K562 (cell line): ENCODE measurements around the gene CPZ. TPM values are rescaled to one million over a fixed set of nuclear protein-coding genes. Genes with fewer than 3 reads are reported as not detected.

ENCODE experiments used
- ATAC-seq: fragments of 200-7000 bp; cut with Tn5 transposase; 3 replicates; pipeline ENCODE4 v1.9.1; 2020; ENCODE audit warnings: moderate library complexity
- BruUV-seq: library from RNA; stranded (reverse); fragments of 400-500 nt; replicated peaks from 2 replicates; lab custom pipeline; 2021; lab: Mats Ljungman, UMichigan
- CTCF ChIA-PET: fragments of 300-600 bp; formaldehyde crosslinking; extraction: SDS; loops from one replicate; lab custom pipeline; 2021; ENCODE audit warnings: low intra/inter-chr PET ratio; lab: Yijun Ruan, JAX
- POLR2A ChIA-PET: fragments of 300-600, 350-650 bp; sonication (Branson Sonifier 250); formaldehyde crosslinking; extraction: SDS; loops from one replicate; lab custom pipeline; 2021; ENCODE audit warnings: antibody characterized with exemption, inconsistent platforms; lab: Yijun Ruan, JAX
- DNase-seq, 4 experiments: peaks; one replicate each; pipeline versions ENCODE4 v3.0.0 to v3.0.0-alpha.2; 2011 to 2018; ENCODE audit warnings: low spot score in 3 of 4, mixed read lengths in 3 of 4; ENCODE audit errors: extremely low read depth in 1 of 4
- FAIRE-seq: peaks from 2 replicates; lab custom pipeline; 2011; peaks lifted over from hg19 to GRCh38; lab: Jason Lieb, UNC
- H2AFZ ChIP-seq: 2 replicates; pipeline ENCODE4 v1.6.0; 2011; ENCODE audit warnings: low read depth, low read length, control low read depth, inconsistent platforms
- H3K27ac ChIP-seq: fragments of 200-600 bp; 3 replicates; pipeline ENCODE4 v1.8.0; 2011; ENCODE audit warnings: low read depth, mild to moderate bottlenecking, control low read depth, inconsistent platforms, low read length, moderate library complexity, mixed read lengths; ENCODE audit errors: extremely low read depth
- H3K27me3 ChIP-seq, 2 experiments: fragments of 300-600 bp in 1 of 2; 2 replicates in 1 of 2; 3 replicates in 1 of 2; pipeline versions ENCODE4 v1.6.0 to v1.8.0; 2011; ENCODE audit warnings: inconsistent platforms in 2 of 2, low read length in 2 of 2, mild to moderate bottlenecking in 1 of 2, mixed read lengths in 1 of 2, moderate library complexity in 1 of 2; ENCODE audit not compliant: control insufficient read depth in 2 of 2, insufficient read depth in 2 of 2
- H3K36me3 ChIP-seq: fragments of 300-600 bp; 3 replicates; pipeline ENCODE4 v1.8.0; 2011; ENCODE audit warnings: mild to moderate bottlenecking, low read length, inconsistent platforms; ENCODE audit not compliant: control insufficient read depth, insufficient read depth
- H3K4me1 ChIP-seq, 2 experiments: fragments of 200-600 bp in 1 of 2; replicated peaks in 1 of 2; 2 replicates in 1 of 2; 3 replicates in 1 of 2; pipeline versions ENCODE4 v1.5.1 to v1.8.0; 2011; ENCODE audit warnings: inconsistent platforms in 2 of 2, low read length in 2 of 2, mild to moderate bottlenecking in 1 of 2, mixed read lengths in 1 of 2, moderate library complexity in 1 of 2; ENCODE audit not compliant: control insufficient read depth in 2 of 2, insufficient read depth in 2 of 2
- H3K4me2 ChIP-seq: 2 replicates; pipeline ENCODE4 v1.6.1; 2011; ENCODE audit warnings: low read length, control low read depth, inconsistent platforms, mixed read lengths; ENCODE audit not compliant: insufficient read depth
- H3K4me3 ChIP-seq: fragments of 200-600 bp; sonication (generic), shearing (Covaris generic); 2 replicates; pipeline ENCODE4 v1.5.1; 2016; ENCODE audit warnings: control low read depth, inconsistent platforms
- H3K79me2 ChIP-seq: fragments of 200-600 bp; 3 replicates; pipeline ENCODE4 v1.8.0; 2011; ENCODE audit warnings: low read length, inconsistent platforms; ENCODE audit not compliant: control insufficient read depth, insufficient read depth
- H3K9ac ChIP-seq, 2 experiments: 2 replicates each; pipeline versions ENCODE4 v1.6.0 to v1.6.1; 2011; ENCODE audit warnings: low read depth in 2 of 2, low read length in 2 of 2, control low read depth in 1 of 2, inconsistent platforms in 1 of 2, mild to moderate bottlenecking in 1 of 2, mixed read lengths in 1 of 2; ENCODE audit not compliant: insufficient read depth in 1 of 2
- H3K9me1 ChIP-seq: one replicate; pipeline ENCODE4 v1.6.0; 2011; ENCODE audit warnings: inconsistent platforms, mild to moderate bottlenecking, low read length, moderate library complexity; ENCODE audit not compliant: control insufficient read depth, insufficient read depth
- H3K9me3 ChIP-seq: replicated peaks from 2 replicates; pipeline ENCODE4 v1.5.1; 2011; ENCODE audit warnings: low read depth, low read length, inconsistent platforms; ENCODE audit not compliant: control insufficient read depth, insufficient read depth
- H4K20me1 ChIP-seq: replicated peaks from 2 replicates; pipeline ENCODE4 v1.6.1; 2011; ENCODE audit warnings: low read length, inconsistent platforms, mixed read lengths; ENCODE audit not compliant: control insufficient read depth, insufficient read depth
- SIN3B ChIP-seq: fragments of 450-650 bp; IDR thresholded peaks from 2 replicates; pipeline ENCODE4 v1.6.1; 2017; ENCODE audit warnings: low read depth, mild to moderate bottlenecking, moderate library complexity
- ZNF444 ChIP-seq: fragments of 250-450 bp; sonication (Bioruptor Pico); IDR thresholded peaks from 2 replicates; pipeline ENCODE4 v1.4.0; 2020; ENCODE audit warnings: mild to moderate bottlenecking, moderate library complexity
- WGBS: fragments of 100-300 bp; shearing (Covaris generic); methylation state at CpG from one replicate; pipeline ENCODE4 v1.1.6; 2016; ENCODE audit warnings: low coverage, mixed read lengths; ENCODE audit not compliant: insufficient coverage; ENCODE audit errors: missing lambda C conversion rate; 5-methylcytosine and 5-hydroxymethylcytosine counted together
- in situ Hi-C: fragments of 300-500 bp; cut with MboI; formaldehyde crosslinking; loops from 4 replicates; pipeline ENCODE4 v1.15.0; 2018; ENCODE audit warnings: inconsistent platforms, mixed read lengths
- intact Hi-C: fragments of 100-400 bp; cut with micrococcal nuclease; formaldehyde crosslinking; loops from 2 replicates; pipeline ENCODE4 v1.14.2; 2022
- polyA plus RNA-seq, 8 experiments: library from polyadenylated mRNA; depleted of rRNA in 4 of 8; stranded (reverse) in 5 of 8; unstranded in 3 of 8; fragments of >200 nt; fragmentation: Nextera tagmentation in 2 of 8; fragmentation: Illumina TruSeq in 1 of 8; extraction: Ambion mirVana in 2 of 8; extraction: Trizol in 1 of 8; gene quantifications; 2 replicates each; pipeline versions ENCODE4 v1.2.1 to v1.2.3, GENCODE V29; 2011 to 2014; ENCODE audit warnings: inconsistent platforms in 1 of 8, missing spikeins in 1 of 8
- total RNA-seq, 7 experiments: library from RNA; depleted of rRNA in 6 of 7; stranded (reverse); fragments of >200 nt in 6 of 7; fragmentation: Illumina TruSeq in 2 of 7; extraction: Trizol in 2 of 7; gene quantifications; 2 replicates each; pipeline versions ENCODE4 v1.2.1 to v1.2.3, GENCODE V29; 2011 to 2021; ENCODE audit warnings: low replicate concordance in 1 of 7
- TF ChIP-seq, protein P1 (sequence below): fragments of 150-350 bp; IDR thresholded peaks from 2 replicates; pipeline ENCODE4 v1.6.1; 2014; ENCODE audit warnings: low read depth, mild to moderate bottlenecking, low read length, borderline replicate concordance
- TF ChIP-seq, protein P2 (sequence below): sonication (generic); formaldehyde crosslinking; IDR thresholded peaks from 2 replicates; pipeline ENCODE4 v1.8.0; 2022; ENCODE audit warnings: mild to moderate bottlenecking, missing genetic modification reagents
- TF ChIP-seq, protein P3 (sequence below), 2 experiments: IDR thresholded peaks; 2 replicates each; pipeline ENCODE4 v1.6.1; 2011; ENCODE audit warnings: borderline replicate concordance in 1 of 2, control low read depth in 1 of 2, low read depth in 1 of 2, low read length in 1 of 2, mild to moderate bottlenecking in 1 of 2, mixed read lengths in 1 of 2, moderate library complexity in 1 of 2; ENCODE audit not compliant: insufficient read depth in 1 of 2, insufficient read length in 1 of 2, poor library complexity in 1 of 2, severe bottlenecking in 1 of 2; ENCODE audit errors: extremely low read depth in 1 of 2

Gene CPZ
- total and polyA plus RNA-seq, 9 of the 15 experiments (the other 6 are each of a cell fraction or from before 2014, with no cell fraction given) = 0.06 to 2.2 (median 1.2) TPM; not detected in 1

DNA sequence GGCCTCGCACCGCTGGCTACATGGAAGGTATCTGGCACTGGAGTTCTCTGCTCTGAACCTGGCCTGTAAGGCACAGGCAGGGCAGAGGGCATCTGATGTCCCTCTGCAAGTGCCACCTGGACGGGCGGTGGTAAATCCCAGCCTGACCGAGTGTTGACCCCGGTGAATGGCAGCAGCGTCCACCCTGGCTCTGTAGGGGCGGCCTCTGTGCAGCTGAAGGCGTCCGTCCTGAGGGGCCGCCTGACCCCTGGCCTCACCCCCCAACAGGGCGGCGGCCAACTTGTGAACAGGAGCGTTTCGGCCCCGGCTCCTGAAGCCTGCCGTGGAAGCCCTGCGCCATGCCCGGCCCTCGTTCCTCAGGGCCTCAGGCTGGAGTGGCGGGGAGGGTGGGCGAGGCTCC, 51.4 kb downstream of the CPZ start:
- H3K9ac ChIP-seq = no peak overlapping the region
- no TSS peak for BruUV-seq
- 0% methylated on average over 16 of the region's 22 CpGs for WGBS
- peaks cover 1% of the 10 kb centered on the region; the same call in 1 of the 2 replicates for H4K20me1 ChIP-seq
- FAIRE-seq (no peak), ATAC-seq (no peak)
- peaks cover 30 to 95% of the 10 kb centered on the region in 2 experiments for H3K27me3 ChIP-seq
- no peaks in the 10 kb centered on the region for H3K9me1 ChIP-seq
- no peak overlapping the region for H3K27ac ChIP-seq
- no peaks in the 10 kb centered on the region for H3K4me1 ChIP-seq
- intact Hi-C loops = no loop called here
- POLR2A ChIA-PET = no interaction called here
- CTCF ChIA-PET = no interaction called here
- TF ChIP-seq, protein P1, sequence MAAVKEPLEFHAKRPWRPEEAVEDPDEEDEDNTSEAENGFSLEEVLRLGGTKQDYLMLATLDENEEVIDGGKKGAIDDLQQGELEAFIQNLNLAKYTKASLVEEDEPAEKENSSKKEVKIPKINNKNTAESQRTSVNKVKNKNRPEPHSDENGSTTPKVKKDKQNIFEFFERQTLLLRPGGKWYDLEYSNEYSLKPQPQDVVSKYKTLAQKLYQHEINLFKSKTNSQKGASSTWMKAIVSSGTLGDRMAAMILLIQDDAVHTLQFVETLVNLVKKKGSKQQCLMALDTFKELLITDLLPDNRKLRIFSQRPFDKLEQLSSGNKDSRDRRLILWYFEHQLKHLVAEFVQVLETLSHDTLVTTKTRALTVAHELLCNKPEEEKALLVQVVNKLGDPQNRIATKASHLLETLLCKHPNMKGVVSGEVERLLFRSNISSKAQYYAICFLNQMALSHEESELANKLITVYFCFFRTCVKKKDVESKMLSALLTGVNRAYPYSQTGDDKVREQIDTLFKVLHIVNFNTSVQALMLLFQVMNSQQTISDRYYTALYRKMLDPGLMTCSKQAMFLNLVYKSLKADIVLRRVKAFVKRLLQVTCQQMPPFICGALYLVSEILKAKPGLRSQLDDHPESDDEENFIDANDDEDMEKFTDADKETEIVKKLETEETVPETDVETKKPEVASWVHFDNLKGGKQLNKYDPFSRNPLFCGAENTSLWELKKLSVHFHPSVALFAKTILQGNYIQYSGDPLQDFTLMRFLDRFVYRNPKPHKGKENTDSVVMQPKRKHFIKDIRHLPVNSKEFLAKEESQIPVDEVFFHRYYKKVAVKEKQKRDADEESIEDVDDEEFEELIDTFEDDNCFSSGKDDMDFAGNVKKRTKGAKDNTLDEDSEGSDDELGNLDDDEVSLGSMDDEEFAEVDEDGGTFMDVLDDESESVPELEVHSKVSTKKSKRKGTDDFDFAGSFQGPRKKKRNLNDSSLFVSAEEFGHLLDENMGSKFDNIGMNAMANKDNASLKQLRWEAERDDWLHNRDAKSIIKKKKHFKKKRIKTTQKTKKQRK = no peak
- TF ChIP-seq, protein P2, sequence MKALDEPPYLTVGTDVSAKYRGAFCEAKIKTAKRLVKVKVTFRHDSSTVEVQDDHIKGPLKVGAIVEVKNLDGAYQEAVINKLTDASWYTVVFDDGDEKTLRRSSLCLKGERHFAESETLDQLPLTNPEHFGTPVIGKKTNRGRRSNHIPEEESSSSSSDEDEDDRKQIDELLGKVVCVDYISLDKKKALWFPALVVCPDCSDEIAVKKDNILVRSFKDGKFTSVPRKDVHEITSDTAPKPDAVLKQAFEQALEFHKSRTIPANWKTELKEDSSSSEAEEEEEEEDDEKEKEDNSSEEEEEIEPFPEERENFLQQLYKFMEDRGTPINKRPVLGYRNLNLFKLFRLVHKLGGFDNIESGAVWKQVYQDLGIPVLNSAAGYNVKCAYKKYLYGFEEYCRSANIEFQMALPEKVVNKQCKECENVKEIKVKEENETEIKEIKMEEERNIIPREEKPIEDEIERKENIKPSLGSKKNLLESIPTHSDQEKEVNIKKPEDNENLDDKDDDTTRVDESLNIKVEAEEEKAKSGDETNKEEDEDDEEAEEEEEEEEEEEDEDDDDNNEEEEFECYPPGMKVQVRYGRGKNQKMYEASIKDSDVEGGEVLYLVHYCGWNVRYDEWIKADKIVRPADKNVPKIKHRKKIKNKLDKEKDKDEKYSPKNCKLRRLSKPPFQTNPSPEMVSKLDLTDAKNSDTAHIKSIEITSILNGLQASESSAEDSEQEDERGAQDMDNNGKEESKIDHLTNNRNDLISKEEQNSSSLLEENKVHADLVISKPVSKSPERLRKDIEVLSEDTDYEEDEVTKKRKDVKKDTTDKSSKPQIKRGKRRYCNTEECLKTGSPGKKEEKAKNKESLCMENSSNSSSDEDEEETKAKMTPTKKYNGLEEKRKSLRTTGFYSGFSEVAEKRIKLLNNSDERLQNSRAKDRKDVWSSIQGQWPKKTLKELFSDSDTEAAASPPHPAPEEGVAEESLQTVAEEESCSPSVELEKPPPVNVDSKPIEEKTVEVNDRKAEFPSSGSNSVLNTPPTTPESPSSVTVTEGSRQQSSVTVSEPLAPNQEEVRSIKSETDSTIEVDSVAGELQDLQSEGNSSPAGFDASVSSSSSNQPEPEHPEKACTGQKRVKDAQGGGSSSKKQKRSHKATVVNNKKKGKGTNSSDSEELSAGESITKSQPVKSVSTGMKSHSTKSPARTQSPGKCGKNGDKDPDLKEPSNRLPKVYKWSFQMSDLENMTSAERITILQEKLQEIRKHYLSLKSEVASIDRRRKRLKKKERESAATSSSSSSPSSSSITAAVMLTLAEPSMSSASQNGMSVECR (CRISPR knock-in tag) = no peak
- TF ChIP-seq SIN3B (no peak), ZNF444 (CRISPR knock-in tag) (no peak)
- TF ChIP-seq, protein P3, sequence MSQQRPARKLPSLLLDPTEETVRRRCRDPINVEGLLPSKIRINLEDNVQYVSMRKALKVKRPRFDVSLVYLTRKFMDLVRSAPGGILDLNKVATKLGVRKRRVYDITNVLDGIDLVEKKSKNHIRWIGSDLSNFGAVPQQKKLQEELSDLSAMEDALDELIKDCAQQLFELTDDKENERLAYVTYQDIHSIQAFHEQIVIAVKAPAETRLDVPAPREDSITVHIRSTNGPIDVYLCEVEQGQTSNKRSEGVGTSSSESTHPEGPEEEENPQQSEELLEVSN (IDR thresholded peaks at IDR 0.05; ENCODE audit: borderline replicate concordance in 1 of 2, extremely low read depth in 1 of 2, insufficient read depth in 1 of 2, insufficient read length in 1 of 2, low read depth in 1 of 2, low read length in 1 of 2, poor library complexity in 1 of 2, severe bottlenecking in 1 of 2) = no peak
- TF ChIP-seq, all 486 proteins: peak for 0
- Histone ChIP-seq H3K4me3 (no peak overlapping the region), H3K36me3 (no peaks in the 10 kb centered on the region), H3K79me2 (no peaks in the 10 kb centered on the region), H3K9me3 (no peaks in the 10 kb centered on the region), H3K4me2 (no peak overlapping the region), H2AFZ (no peak overlapping the region)
- DNase-seq = no peak
- in situ Hi-C loops = no loop called here
